Measurements from ENCODE around the gene COG1. TPM values are rescaled to one million over a fixed set of nuclear protein-coding genes. Genes with fewer than 3 reads are reported as not detected.

Gene COG1
- total RNA-seq, 1 donor from 2014 or later: 45.1 TPM

DNA sequence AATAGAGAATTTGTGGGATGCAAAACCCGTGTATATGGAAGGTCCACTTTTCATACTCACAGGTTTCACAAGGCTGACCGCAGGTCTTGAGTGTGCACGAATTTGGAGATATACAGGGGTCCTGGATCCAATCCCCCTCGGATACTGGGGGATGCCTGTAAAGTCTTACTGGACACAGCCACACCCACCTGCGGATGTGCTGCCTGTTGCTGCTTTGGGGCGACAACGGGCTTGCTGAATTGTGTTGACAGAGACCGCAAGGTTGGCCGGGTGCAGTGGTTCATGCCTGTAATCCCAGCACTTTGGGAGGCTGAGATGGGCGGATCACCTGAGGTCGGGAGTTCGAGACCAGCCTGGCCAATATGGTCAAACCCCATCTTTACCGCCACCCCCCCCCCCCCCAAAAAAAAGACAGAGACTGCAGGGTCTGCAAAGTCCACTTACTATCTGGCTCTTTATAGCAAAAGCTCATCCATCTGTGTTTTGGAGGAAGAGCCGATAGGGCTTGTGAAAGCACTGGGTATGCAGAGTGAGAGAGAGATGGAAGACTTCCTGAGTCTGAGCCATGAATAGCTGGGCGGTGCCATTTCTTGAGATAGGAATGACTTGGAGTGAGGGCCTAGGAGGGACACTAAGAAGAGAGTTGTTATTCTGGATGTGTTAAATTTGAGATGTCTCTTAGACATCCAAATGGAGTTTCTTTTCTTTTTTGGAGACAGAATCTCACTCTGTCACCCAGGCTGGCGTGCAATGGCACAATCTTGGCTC lies 6.4 kb upstream of the COG1 start:
- DNase-seq (ENCODE audit: low spot score): no peak
- Mint-ChIP-seq H3K27ac (ENCODE audit: unreplicated experiment) (no peak overlapping the region), H3K36me3 (ENCODE audit: low read depth) (no peaks in the 10 kb centered on the region), H3K27me3 (ENCODE audit: low read depth) (no peaks in the 10 kb centered on the region), H3K4me3 (ENCODE audit: unreplicated experiment) (no peak overlapping the region), H3K4me1 (ENCODE audit: low read depth) (peaks cover 3% of the 10 kb centered on the region), H3K9me3 (ENCODE audit: low read depth) (no peaks in the 10 kb centered on the region)
- no peak for TF ChIP-seq CTCF (IDR thresholded peaks at IDR 0.05)

- Mint-ChIP-seq H3K36me3 (ENCODE audit: low read depth) (no peaks in the 10 kb centered on the region), H3K27me3 (ENCODE audit: low read depth) (no peaks in the 10 kb centered on the region), H3K27ac (ENCODE audit: unreplicated experiment) (no peak overlapping the region), H3K9me3 (ENCODE audit: low read depth) (no peaks in the 10 kb centered on the region), H3K4me1 (ENCODE audit: low read depth) (peaks cover 8% of the 10 kb centered on the region), H3K4me3 (ENCODE audit: unreplicated experiment) (no peak overlapping the region)
- no peak for TF ChIP-seq CTCF (IDR thresholded peaks at IDR 0.05)
- DNase-seq (ENCODE audit: low spot score): no peak
These were observed 5.6 kb upstream of the COG1 start for GRCh38 chr17:73187203-73187769.

- no peaks in the 10 kb centered on the region for H3K36me3 Mint-ChIP-seq (ENCODE audit: low read depth)
- no peak overlapping the region for H3K27ac Mint-ChIP-seq (ENCODE audit: unreplicated experiment)
- no peaks in the 10 kb centered on the region for H3K27me3 Mint-ChIP-seq (ENCODE audit: low read depth)
- TF ChIP-seq CTCF (IDR thresholded peaks at IDR 0.05): no peak
- no peaks in the 10 kb centered on the region for H3K9me3 Mint-ChIP-seq (ENCODE audit: low read depth)
- no peak for DNase-seq (ENCODE audit: low spot score)
- no peak overlapping the region for H3K4me3 Mint-ChIP-seq (ENCODE audit: unreplicated experiment)
- peaks cover 8% of the 10 kb centered on the region for H3K4me1 Mint-ChIP-seq (ENCODE audit: low read depth)
These were observed 4.8 kb upstream of the COG1 start for GRCh38 chr17:73188011-73188410.

DNA sequence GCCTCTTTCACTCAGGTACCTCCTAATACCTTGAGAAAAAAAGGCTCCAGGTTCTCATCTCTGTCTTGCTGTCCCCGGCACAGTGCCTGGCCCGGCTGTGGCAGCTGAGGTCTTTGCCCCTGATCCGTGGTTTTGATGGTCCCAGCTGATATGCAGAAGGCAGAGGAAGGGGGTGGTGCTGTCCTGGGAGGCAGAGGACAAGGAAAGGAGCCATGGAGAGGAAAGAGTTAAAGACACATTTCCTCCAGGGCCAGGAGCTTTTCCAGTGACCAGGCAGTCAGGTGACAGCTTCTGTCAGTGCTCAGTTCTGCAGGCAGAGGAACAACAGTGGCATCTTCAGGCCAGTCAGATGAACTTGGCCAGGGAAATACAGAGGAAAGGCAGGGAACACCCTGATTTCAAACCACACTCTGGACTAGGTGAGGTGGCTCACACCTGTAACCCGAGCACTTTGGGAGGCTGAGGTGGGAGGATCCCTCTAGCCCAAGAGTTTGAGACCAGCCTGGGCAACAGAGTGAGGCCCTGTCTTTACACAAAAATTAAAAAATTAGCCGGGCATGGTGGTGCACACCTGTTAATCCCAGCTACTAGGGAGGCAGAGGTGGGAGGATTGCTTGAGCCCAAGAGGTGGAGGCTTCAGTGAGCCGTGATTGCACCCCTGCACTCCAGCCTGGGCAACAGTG lies 3.3 kb upstream of the COG1 start:
- H3K36me3 Mint-ChIP-seq (ENCODE audit: low read depth): no peaks in the 10 kb centered on the region
- no peak overlapping the region for H3K27ac Mint-ChIP-seq (ENCODE audit: unreplicated experiment)
- no peaks in the 10 kb centered on the region for H3K27me3 Mint-ChIP-seq (ENCODE audit: low read depth)
- peak; percentile 82 for TF ChIP-seq CTCF (IDR thresholded peaks at IDR 0.05)
- H3K4me3 Mint-ChIP-seq (ENCODE audit: unreplicated experiment): no peak overlapping the region
- no peaks in the 10 kb centered on the region for H3K9me3 Mint-ChIP-seq (ENCODE audit: low read depth)
- H3K4me1 Mint-ChIP-seq (ENCODE audit: low read depth): peaks cover 19% of the 10 kb centered on the region
- no peak for DNase-seq (ENCODE audit: low spot score)

DNA sequence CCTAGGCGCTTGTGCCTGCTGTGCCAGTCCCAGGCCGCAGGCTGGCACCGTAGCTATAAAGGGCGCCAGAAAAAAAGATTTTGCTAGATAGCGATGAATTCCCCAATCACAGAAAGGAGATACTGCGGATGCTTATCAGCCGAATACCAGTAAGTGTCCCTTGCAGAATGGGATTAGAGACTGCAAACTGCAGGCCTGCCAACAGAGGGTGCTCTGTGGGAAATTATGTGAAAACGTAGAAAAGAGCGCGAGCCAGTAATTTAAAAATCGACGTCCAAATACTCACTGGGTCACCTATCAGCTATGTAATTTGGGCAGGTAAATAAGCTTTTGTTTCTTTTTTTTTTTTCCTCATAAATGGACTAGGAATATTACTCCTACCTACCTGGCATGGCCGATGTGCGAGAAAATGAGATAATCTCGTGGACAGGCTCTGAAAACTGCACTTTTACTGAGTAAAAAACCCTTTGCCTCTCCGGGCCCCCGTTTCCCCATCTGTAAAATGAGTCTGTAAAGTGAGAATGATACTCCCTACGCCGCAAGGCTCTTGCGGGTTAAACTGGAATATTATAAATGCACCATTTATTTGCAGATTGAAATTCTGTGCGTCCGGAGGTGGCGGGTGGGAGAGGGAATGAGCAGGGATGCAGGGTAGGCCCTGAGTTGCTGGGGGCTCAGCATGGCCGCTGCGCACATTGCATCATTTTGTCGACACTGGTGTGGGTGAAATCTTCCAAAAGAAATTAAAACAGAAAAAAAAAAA lies 1.2 kb upstream of the COG1 start:
- DNase-seq (ENCODE audit: low spot score): no peak
- H3K4me1 Mint-ChIP-seq (ENCODE audit: low read depth): peaks cover 26% of the 10 kb centered on the region
- H3K36me3 Mint-ChIP-seq (ENCODE audit: low read depth): peaks cover 4% of the 10 kb centered on the region
- H3K9me3 Mint-ChIP-seq (ENCODE audit: low read depth): no peaks in the 10 kb centered on the region
- TF ChIP-seq CTCF (IDR thresholded peaks at IDR 0.05): peak; percentile 89
- H3K4me3 Mint-ChIP-seq (ENCODE audit: unreplicated experiment): peak overlapping the region; percentile 85
- H3K27ac Mint-ChIP-seq (ENCODE audit: unreplicated experiment): peak overlapping the region; percentile 92
- H3K27me3 Mint-ChIP-seq (ENCODE audit: low read depth): no peaks in the 10 kb centered on the region
